Ramos (cell line): ENCODE results near the gene SERPINA1.

ENCODE experiments used
- in situ Hi-C: fragments of 300-500 bp; cut with MboI; formaldehyde crosslinking; loops from one replicate; pipeline ENCODE4 v1.14.3; 2022; ENCODE audit warnings: low sequenced_read_pairs; ENCODE audit not compliant: unreplicated experiment

SERPINA1 gene

GRCh38 chr14:94385553-94386057 lies 2.8 kb downstream of the SERPINA1 start:
- in situ Hi-C loops = no loop called here

GRCh38 chr14:94384342-94384741 lies 4.1 kb downstream of the SERPINA1 start:
- in situ Hi-C loops = no loop called here

GRCh38 chr14:94383777-94384176 lies 4.6 kb downstream of the SERPINA1 start:
- in situ Hi-C loops = no loop called here

- in situ Hi-C loops = no loop called here
Observed at GRCh38 chr14:94382716-94383596, 5.4 kb downstream of the SERPINA1 start.

GRCh38 chr14:94382099-94382715 lies 6.2 kb downstream of the SERPINA1 start:
- in situ Hi-C loops = no loop called here

GRCh38 chr14:94381149-94382030 lies 7.0 kb downstream of the SERPINA1 start:
- in situ Hi-C loops = no loop called here

GRCh38 chr14:94380225-94381148 lies 7.9 kb downstream of the SERPINA1 start:
- in situ Hi-C loops = no loop called here

GRCh38 chr14:94379291-94380224 lies 8.8 kb downstream of the SERPINA1 start:
- in situ Hi-C loops = no loop called here

- in situ Hi-C loops = no loop called here
Observed at GRCh38 chr14:94378527-94379290, 9.7 kb downstream of the SERPINA1 start.

- in situ Hi-C loops = no loop called here
Observed at GRCh38 chr14:94377866-94378470, 10.4 kb downstream of the SERPINA1 start.

- in situ Hi-C loops = no loop called here
Observed at GRCh38 chr14:94376976-94377865, 11.2 kb downstream of the SERPINA1 start.

GRCh38 chr14:94376108-94376975 lies 12.1 kb downstream of the SERPINA1 start:
- in situ Hi-C loops = no loop called here

GRCh38 chr14:94375552-94376107 lies 12.8 kb downstream of the SERPINA1 start:
- in situ Hi-C loops = no loop called here

- in situ Hi-C loops = no loop called here
Observed at GRCh38 chr14:94374749-94375260, 13.6 kb downstream of the SERPINA1 start.

- in situ Hi-C loops = no loop called here
Observed at GRCh38 chr14:94374116-94374515, 14.3 kb downstream of the SERPINA1 start.
